HepG2 (cell line): Measurements from ENCODE around the gene SCFD2. TPM values are rescaled to one million over a fixed set of nuclear protein-coding genes. Genes with fewer than 3 reads are reported as not detected.

Experiments
- FOXK1 ChIP-seq: sonication (generic); formaldehyde crosslinking; IDR thresholded peaks from 2 replicates; pipeline ENCODE4 v1.4.0; 2020; ENCODE audit warnings: low read depth, missing genetic modification reagents, borderline replicate concordance
- NFIC ChIP-seq: IDR thresholded peaks from 2 replicates; pipeline ENCODE4 v1.6.1; 2012; ENCODE audit warnings: mild to moderate bottlenecking, low read length, inconsistent platforms
- TARDBP ChIP-seq: sonication (generic); formaldehyde crosslinking; IDR thresholded peaks from 2 replicates; pipeline ENCODE4 v1.8.0; 2022; ENCODE audit warnings: mild to moderate bottlenecking, missing genetic modification reagents
- ZSCAN21 ChIP-seq: sonication (generic); formaldehyde crosslinking; IDR thresholded peaks from 2 replicates; pipeline ENCODE4 v1.8.0; 2022; ENCODE audit warnings: mild to moderate bottlenecking, missing genetic modification reagents, moderate library complexity, borderline replicate concordance
- ZSCAN29 ChIP-seq: sonication (generic); formaldehyde crosslinking; conservative IDR thresholded peaks from 2 replicates; pipeline ENCODE4 v1.4.0; 2020; ENCODE audit warnings: mild to moderate bottlenecking, missing genetic modification reagents
- polyA plus RNA-seq, 8 experiments: library from polyadenylated mRNA; depleted of rRNA in 3 of 8; stranded (reverse) in 7 of 8; unstranded in 1 of 8; fragments of >200 nt; fragmentation: Illumina TruSeq in 4 of 8; extraction: Trizol in 4 of 8; gene quantifications; 2 replicates each; pipeline versions ENCODE4 v1.2.1 to v1.2.3, GENCODE V29; 2011 to 2016; ENCODE audit warnings: low read depth in 4 of 8, missing spikeins in 1 of 8, mixed read lengths in 1 of 8; ENCODE audit not compliant: insufficient read depth in 1 of 8
- total RNA-seq, 5 experiments: library from RNA; depleted of rRNA; stranded (reverse); fragments of >200 nt; fragmentation: Illumina TruSeq; extraction: Trizol; gene quantifications; 2 replicates each; pipeline ENCODE4 v1.2.3, GENCODE V29; 2016; ENCODE audit warnings: low read depth in 1 of 5
- TF ChIP-seq, protein P1 (sequence below): sonication (generic); formaldehyde crosslinking; IDR thresholded peaks from 2 replicates; pipeline ENCODE4 v1.4.0; 2020; ENCODE audit warnings: missing genetic modification reagents, low read depth, mild to moderate bottlenecking, borderline replicate concordance
- TF ChIP-seq, protein P2 (sequence below): IDR thresholded peaks from 2 replicates; pipeline ENCODE4 v1.6.1; 2012; ENCODE audit warnings: low read depth, low read length, improper control_type of control experiment
- TF ChIP-seq, protein P3 (sequence below): sonication (generic); formaldehyde crosslinking; IDR thresholded peaks from 2 replicates; pipeline ENCODE4 v1.4.0; 2020; ENCODE audit warnings: missing genetic modification reagents
- TF ChIP-seq, protein P4 (sequence below): sonication (generic); formaldehyde crosslinking; IDR thresholded peaks from 2 replicates; pipeline ENCODE4 v1.8.0; 2022; ENCODE audit warnings: low read depth, missing genetic modification reagents
- TF ChIP-seq, protein P5 (sequence below): sonication (generic); formaldehyde crosslinking; IDR thresholded peaks from 2 replicates; pipeline ENCODE4 v1.5.1; 2020; ENCODE audit warnings: mild to moderate bottlenecking, missing genetic modification reagents, borderline replicate concordance
- TF ChIP-seq, protein P6 (sequence below): sonication (generic); formaldehyde crosslinking; IDR thresholded peaks from 2 replicates; pipeline ENCODE4 v1.5.1; 2020; ENCODE audit warnings: mild to moderate bottlenecking, missing genetic modification reagents, borderline replicate concordance

Gene SCFD2
- total and polyA plus RNA-seq, 2 of the 13 experiments (the other 11 are each of a cell fraction or from before 2014, with no cell fraction given), result 4.6 to 15.6 TPM

DNA sequence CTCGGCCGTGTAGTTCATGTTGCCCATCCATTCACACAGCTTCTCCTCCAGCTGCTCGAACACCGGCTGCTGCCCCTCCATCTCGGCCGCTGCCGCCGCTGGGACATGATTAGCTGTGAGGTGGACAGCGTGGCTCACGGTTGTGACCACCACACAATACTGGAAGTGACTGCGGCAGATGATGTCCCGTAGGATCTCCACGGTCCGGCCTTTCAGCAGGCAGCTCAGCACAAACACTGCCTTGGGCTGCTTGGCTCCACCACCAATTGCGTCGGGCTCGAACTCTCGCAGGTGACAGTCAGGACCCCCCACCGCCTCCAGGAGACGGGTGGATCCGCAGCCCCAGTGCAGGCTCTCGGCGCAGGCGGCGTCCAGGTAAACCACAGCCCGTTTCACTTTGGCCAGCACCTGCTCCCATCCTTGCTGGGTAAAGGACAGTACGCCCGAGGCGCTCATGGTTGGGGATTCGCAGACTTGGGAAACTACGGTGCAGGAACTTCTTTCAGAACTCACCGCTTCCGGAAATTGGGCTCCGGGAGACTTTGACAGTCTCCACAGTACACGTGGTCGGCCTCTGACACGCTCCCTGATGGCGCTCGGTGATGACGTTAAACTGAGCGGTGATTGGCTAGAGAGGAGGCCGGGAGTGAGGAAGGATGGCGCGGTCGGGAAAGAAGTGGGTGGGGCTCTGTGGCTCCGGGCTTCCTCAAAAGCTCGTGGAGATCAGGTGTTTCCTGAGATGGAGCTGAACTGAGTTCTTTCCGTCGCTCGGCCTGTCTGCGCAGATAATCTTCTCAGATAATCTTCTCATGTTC is at the start of gene SCFD2 (continued):
- TF ChIP-seq ZSCAN21 (CRISPR knock-in tag) (peak; percentile 73; the same call in 1 of the 2 replicates), FOXK1 (peak; percentile 93; the same call in 1 of the 2 replicates), NFIC (no peak), ZSCAN29 (CRISPR knock-in tag) (0 out of 2 replicates have a peak, but pooled peaks have one; percentile 55), TARDBP (CRISPR knock-in tag) (no peak)
- TF ChIP-seq, protein P1, sequence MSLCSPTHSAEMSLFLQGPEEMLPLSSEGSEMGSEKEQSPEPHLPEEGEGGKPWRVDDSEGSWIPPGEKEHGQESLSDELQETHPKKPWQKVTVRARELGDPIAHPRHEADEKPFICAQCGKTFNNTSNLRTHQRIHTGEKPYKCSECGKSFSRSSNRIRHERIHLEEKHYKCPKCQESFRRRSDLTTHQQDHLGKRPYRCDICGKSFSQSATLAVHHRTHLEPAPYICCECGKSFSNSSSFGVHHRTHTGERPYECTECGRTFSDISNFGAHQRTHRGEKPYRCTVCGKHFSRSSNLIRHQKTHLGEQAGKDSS (CRISPR knock-in tag), result no peak; the same call in 1 of the 2 replicates
- TF ChIP-seq, protein P2, sequence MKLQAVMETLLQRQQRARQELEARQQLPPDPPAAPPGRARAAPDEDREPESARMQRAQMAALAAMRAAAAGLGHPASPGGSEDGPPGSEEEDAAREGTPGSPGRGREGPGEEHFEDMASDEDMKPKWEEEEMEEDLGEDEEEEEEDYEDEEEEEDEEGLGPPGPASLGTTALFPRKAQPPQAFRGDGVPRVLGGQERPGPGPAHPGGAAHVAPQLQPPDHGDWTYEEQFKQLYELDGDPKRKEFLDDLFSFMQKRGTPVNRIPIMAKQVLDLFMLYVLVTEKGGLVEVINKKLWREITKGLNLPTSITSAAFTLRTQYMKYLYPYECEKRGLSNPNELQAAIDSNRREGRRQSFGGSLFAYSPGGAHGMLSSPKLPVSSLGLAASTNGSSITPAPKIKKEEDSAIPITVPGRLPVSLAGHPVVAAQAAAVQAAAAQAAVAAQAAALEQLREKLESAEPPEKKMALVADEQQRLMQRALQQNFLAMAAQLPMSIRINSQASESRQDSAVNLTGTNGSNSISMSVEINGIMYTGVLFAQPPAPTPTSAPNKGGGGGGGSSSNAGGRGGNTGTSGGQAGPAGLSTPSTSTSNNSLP, result no peak
- TF ChIP-seq, protein P3, sequence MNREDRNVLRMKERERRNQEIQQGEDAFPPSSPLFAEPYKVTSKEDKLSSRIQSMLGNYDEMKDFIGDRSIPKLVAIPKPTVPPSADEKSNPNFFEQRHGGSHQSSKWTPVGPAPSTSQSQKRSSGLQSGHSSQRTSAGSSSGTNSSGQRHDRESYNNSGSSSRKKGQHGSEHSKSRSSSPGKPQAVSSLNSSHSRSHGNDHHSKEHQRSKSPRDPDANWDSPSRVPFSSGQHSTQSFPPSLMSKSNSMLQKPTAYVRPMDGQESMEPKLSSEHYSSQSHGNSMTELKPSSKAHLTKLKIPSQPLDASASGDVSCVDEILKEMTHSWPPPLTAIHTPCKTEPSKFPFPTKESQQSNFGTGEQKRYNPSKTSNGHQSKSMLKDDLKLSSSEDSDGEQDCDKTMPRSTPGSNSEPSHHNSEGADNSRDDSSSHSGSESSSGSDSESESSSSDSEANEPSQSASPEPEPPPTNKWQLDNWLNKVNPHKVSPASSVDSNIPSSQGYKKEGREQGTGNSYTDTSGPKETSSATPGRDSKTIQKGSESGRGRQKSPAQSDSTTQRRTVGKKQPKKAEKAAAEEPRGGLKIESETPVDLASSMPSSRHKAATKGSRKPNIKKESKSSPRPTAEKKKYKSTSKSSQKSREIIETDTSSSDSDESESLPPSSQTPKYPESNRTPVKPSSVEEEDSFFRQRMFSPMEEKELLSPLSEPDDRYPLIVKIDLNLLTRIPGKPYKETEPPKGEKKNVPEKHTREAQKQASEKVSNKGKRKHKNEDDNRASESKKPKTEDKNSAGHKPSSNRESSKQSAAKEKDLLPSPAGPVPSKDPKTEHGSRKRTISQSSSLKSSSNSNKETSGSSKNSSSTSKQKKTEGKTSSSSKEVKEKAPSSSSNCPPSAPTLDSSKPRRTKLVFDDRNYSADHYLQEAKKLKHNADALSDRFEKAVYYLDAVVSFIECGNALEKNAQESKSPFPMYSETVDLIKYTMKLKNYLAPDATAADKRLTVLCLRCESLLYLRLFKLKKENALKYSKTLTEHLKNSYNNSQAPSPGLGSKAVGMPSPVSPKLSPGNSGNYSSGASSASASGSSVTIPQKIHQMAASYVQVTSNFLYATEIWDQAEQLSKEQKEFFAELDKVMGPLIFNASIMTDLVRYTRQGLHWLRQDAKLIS, result peak; percentile 36; the same call in 1 of the 2 replicates
- TF ChIP-seq, protein P4, sequence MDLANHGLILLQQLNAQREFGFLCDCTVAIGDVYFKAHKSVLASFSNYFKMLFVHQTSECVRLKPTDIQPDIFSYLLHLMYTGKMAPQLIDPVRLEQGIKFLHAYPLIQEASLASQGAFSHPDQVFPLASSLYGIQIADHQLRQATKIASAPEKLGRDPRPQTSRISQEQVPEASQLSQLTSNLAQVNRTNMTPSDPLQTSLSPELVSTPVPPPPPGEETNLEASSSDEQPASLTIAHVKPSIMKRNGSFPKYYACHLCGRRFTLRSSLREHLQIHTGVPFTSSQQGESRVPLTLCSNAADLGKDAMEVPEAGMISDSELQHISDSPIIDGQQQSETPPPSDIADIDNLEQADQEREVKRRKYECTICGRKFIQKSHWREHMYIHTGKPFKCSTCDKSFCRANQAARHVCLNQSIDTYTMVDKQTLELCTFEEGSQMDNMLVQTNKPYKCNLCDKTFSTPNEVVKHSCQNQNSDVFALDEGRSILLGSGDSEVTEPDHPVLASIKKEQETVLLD (CRISPR knock-in tag), result no peak
- TF ChIP-seq, protein P5, sequence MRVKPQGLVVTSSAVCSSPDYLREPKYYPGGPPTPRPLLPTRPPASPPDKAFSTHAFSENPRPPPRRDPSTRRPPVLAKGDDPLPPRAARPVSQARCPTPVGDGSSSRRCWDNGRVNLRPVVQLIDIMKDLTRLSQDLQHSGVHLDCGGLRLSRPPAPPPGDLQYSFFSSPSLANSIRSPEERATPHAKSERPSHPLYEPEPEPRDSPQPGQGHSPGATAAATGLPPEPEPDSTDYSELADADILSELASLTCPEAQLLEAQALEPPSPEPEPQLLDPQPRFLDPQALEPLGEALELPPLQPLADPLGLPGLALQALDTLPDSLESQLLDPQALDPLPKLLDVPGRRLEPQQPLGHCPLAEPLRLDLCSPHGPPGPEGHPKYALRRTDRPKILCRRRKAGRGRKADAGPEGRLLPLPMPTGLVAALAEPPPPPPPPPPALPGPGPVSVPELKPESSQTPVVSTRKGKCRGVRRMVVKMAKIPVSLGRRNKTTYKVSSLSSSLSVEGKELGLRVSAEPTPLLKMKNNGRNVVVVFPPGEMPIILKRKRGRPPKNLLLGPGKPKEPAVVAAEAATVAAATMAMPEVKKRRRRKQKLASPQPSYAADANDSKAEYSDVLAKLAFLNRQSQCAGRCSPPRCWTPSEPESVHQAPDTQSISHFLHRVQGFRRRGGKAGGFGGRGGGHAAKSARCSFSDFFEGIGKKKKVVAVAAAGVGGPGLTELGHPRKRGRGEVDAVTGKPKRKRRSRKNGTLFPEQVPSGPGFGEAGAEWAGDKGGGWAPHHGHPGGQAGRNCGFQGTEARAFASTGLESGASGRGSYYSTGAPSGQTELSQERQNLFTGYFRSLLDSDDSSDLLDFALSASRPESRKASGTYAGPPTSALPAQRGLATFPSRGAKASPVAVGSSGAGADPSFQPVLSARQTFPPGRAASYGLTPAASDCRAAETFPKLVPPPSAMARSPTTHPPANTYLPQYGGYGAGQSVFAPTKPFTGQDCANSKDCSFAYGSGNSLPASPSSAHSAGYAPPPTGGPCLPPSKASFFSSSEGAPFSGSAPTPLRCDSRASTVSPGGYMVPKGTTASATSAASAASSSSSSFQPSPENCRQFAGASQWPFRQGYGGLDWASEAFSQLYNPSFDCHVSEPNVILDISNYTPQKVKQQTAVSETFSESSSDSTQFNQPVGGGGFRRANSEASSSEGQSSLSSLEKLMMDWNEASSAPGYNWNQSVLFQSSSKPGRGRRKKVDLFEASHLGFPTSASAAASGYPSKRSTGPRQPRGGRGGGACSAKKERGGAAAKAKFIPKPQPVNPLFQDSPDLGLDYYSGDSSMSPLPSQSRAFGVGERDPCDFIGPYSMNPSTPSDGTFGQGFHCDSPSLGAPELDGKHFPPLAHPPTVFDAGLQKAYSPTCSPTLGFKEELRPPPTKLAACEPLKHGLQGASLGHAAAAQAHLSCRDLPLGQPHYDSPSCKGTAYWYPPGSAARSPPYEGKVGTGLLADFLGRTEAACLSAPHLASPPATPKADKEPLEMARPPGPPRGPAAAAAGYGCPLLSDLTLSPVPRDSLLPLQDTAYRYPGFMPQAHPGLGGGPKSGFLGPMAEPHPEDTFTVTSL (CRISPR knock-in tag), result 0 out of 2 replicates have a peak, but pooled peaks have one; percentile 49
- TF ChIP-seq, protein P6, sequence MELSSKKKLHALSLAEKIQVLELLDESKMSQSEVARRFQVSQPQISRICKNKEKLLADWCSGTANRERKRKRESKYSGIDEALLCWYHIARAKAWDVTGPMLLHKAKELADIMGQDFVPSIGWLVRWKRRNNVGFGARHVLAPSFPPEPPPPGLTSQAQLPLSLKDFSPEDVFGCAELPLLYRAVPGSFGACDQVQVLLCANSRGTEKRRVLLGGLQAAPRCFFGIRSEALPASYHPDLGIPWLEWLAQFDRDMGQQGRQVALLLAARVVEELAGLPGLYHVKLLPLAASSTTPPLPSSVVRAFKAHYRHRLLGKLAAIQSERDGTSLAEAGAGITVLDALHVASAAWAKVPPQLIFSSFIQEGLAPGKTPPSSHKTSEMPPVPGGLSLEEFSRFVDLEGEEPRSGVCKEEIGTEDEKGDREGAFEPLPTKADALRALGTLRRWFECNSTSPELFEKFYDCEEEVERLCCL (CRISPR knock-in tag), result no peak
